OCI-LY7 (cell line): ENCODE data around the gene WNT10A. TPM values are rescaled to one million over a fixed set of nuclear protein-coding genes. Genes with fewer than 3 reads are reported as not detected.

ENCODE experiments used
- BruUV-seq: library from RNA; stranded (reverse); fragments of 400-500 nt; replicated peaks from 2 replicates; lab custom pipeline; 2021; lab: Mats Ljungman, UMichigan
- CTCF ChIA-PET: fragments of 300-600 bp; sonication (Branson Sonifier 250); formaldehyde crosslinking; loops from one replicate; lab custom pipeline; 2022; ENCODE audit warnings: antibody characterized with exemption; ENCODE audit not compliant: unreplicated experiment; lab: Charles Lee
- POLR2A ChIA-PET: fragments of 300-600 bp; sonication (Branson Sonifier 250); formaldehyde crosslinking; loops from one replicate; lab custom pipeline; 2022; ENCODE audit warnings: antibody characterized with exemption; lab: Charles Lee
- DNase-seq: peaks from one replicate; pipeline ENCODE4 v3.0.0-alpha.2; 2015; ENCODE audit warnings: low spot score
- H2AFZ ChIP-seq: fragments of 200-600 bp; sonication (generic), shearing (Covaris generic); 2 replicates; pipeline ENCODE4 v1.6.1; 2014; ENCODE audit warnings: mild to moderate bottlenecking, antibody characterized with exemption, low read length, moderate library complexity
- H3K27ac ChIP-seq: fragments of 200-600 bp; sonication (generic); 2 replicates; pipeline ENCODE4 v1.5.1; 2014; ENCODE audit warnings: mixed run types, low read depth, mild to moderate bottlenecking, moderate library complexity, low read length, inconsistent platforms; ENCODE audit not compliant: poor library complexity, severe bottlenecking
- H3K36me3 ChIP-seq: fragments of 200-600 bp; sonication (generic); 2 replicates; pipeline ENCODE4 v1.6.1; 2014; ENCODE audit warnings: mild to moderate bottlenecking, antibody characterized with exemption, low read length, moderate library complexity, mixed read lengths; ENCODE audit not compliant: insufficient read depth
- H3K4me1 ChIP-seq: fragments of 200-600 bp; sonication (generic); 2 replicates; pipeline ENCODE4 v1.5.1; 2014; ENCODE audit warnings: mild to moderate bottlenecking, low read length; ENCODE audit not compliant: insufficient read depth, poor library complexity, severe bottlenecking
- H3K4me2 ChIP-seq: fragments of 200-600 bp; sonication (generic); 2 replicates; pipeline ENCODE4 v1.6.1; 2014; ENCODE audit warnings: mild to moderate bottlenecking, low read length
- H3K4me3 ChIP-seq: fragments of 200-600 bp; sonication (generic); 2 replicates; pipeline ENCODE4 v1.5.1; 2014; ENCODE audit warnings: mild to moderate bottlenecking, low read depth, low read length; ENCODE audit not compliant: poor library complexity, severe bottlenecking
- H3K79me2 ChIP-seq: fragments of 200-600 bp; sonication (generic); 2 replicates; pipeline ENCODE4 v1.6.1; 2016; ENCODE audit warnings: low read depth, mild to moderate bottlenecking, low read length, moderate library complexity, mixed read lengths; ENCODE audit not compliant: insufficient read depth
- H3K9me2 ChIP-seq: fragments of 200-600 bp; sonication (generic); 2 replicates; pipeline ENCODE4 v1.6.1; 2016; ENCODE audit warnings: mild to moderate bottlenecking, low read length, mixed read lengths; ENCODE audit not compliant: insufficient read depth
- H3K9me3 ChIP-seq: fragments of 200-600 bp; sonication (generic); 2 replicates; pipeline ENCODE4 v1.6.1; 2014; ENCODE audit warnings: mild to moderate bottlenecking, mixed run types, low read length, mixed read lengths
- H4K20me1 ChIP-seq: fragments of 200-600 bp; sonication (generic); 2 replicates; pipeline ENCODE4 v1.6.1; 2014; ENCODE audit warnings: mild to moderate bottlenecking, antibody characterized with exemption, low read length, moderate library complexity, mixed read lengths; ENCODE audit not compliant: insufficient read depth
- CTCF ChIP-seq: fragments of 200-600 bp; sonication (generic); conservative IDR thresholded peaks from 2 replicates; pipeline ENCODE4 v1.5.1; 2014; ENCODE audit warnings: mild to moderate bottlenecking, antibody characterized with exemption, low read length, moderate library complexity, mixed read lengths
- EZH2phosphoT487 ChIP-seq: fragments of 200-600 bp; sonication (generic); IDR thresholded peaks from 2 replicates; pipeline ENCODE4 v1.6.1; 2018; ENCODE audit warnings: low read depth, borderline replicate concordance, mild to moderate bottlenecking, mixed run types, antibody characterized with exemption, low read length, moderate library complexity, mixed read lengths
- intact Hi-C: fragments of 100-400 bp; cut with micrococcal nuclease; formaldehyde crosslinking; loops from one replicate; pipeline ENCODE4 v1.10.0; 2022; ENCODE audit not compliant: unreplicated experiment
- total RNA-seq, 2 experiments: library from RNA; depleted of rRNA in 1 of 2; stranded (reverse); fragments of >200 nt in 1 of 2; shearing (Covaris generic) in 1 of 2; gene quantifications; 2 replicates each; pipeline ENCODE4 v1.2.3, GENCODE V29; 2014 to 2022

The WNT10A gene
- total RNA-seq, 2 experiments from 2014 or later = 5.5 to 11.4 TPM

- peaks cover 9% of the 10 kb centered on the region; the same call in 1 of the 2 replicates for H3K9me3 ChIP-seq
- H3K4me1 ChIP-seq = peaks cover 19% of the 10 kb centered on the region
- ChIA-PET POLR2A (no interaction called here), CTCF (no interaction called here)
- H4K20me1 ChIP-seq = no peaks in the 10 kb centered on the region
- no peak overlapping the region for H2AFZ ChIP-seq
- no peak overlapping the region for H3K4me2 ChIP-seq
- H3K4me3 ChIP-seq = no peak overlapping the region
- H3K27ac ChIP-seq = no peak overlapping the region
- intact Hi-C loops = no loop called here
- H3K9me2 ChIP-seq = no peaks in the 10 kb centered on the region
- DNase-seq = no peak
- H3K79me2 ChIP-seq = no peaks in the 10 kb centered on the region
- TF ChIP-seq EZH2phosphoT487 (no peak), CTCF (no peak)
- BruUV-seq = no TSS peak
- H3K36me3 ChIP-seq = no peaks in the 10 kb centered on the region; the same call in 1 of the 2 replicates
Measured at GRCh38 chr2:218920504-218920903, 39.9 kb downstream of the WNT10A start.

- H3K79me2 ChIP-seq = no peaks in the 10 kb centered on the region
- H3K36me3 ChIP-seq = no peaks in the 10 kb centered on the region; the same call in 1 of the 2 replicates
- CTCF ChIA-PET = no interaction called here
- POLR2A ChIA-PET = no interaction called here
- H4K20me1 ChIP-seq = no peaks in the 10 kb centered on the region
- H3K4me1 ChIP-seq = peaks cover 19% of the 10 kb centered on the region
- DNase-seq = no peak
- no peak for TF ChIP-seq CTCF
- no peak for TF ChIP-seq EZH2phosphoT487
- no peak overlapping the region for H3K4me3 ChIP-seq
- no peak overlapping the region for H3K27ac ChIP-seq
- intact Hi-C loops = no loop called here
- no peaks in the 10 kb centered on the region for H3K9me2 ChIP-seq
- H3K4me2 ChIP-seq = no peak overlapping the region
- BruUV-seq = no TSS peak
- peaks cover 9% of the 10 kb centered on the region; the same call in 1 of the 2 replicates for H3K9me3 ChIP-seq
- no peak overlapping the region for H2AFZ ChIP-seq
Measured at GRCh38 chr2:218924757-218925156, 44.1 kb downstream of the WNT10A start.

GRCh38 chr2:218925434-218925833, 44.8 kb downstream of the WNT10A start:
- Histone ChIP-seq H3K4me3 (no peak overlapping the region), H3K9me2 (no peaks in the 10 kb centered on the region), H3K27ac (no peak overlapping the region), H4K20me1 (no peaks in the 10 kb centered on the region), H3K36me3 (no peaks in the 10 kb centered on the region; the same call in 1 of the 2 replicates), H3K4me2 (no peak overlapping the region), H2AFZ (no peak overlapping the region), H3K79me2 (no peaks in the 10 kb centered on the region), H3K4me1 (peaks cover 19% of the 10 kb centered on the region), H3K9me3 (peaks cover 9% of the 10 kb centered on the region; the same call in 1 of the 2 replicates)
- DNase-seq = no peak
- no TSS peak for BruUV-seq
- ChIA-PET CTCF (no interaction called here), POLR2A (interaction anchor here (0.6 kb wide), 1 partner anchor 198 kb away, joined by 3 read pairs; no protein-coding TSS in a partner anchor)
- no peak for TF ChIP-seq CTCF
- no peak for TF ChIP-seq EZH2phosphoT487
- intact Hi-C loops = no loop called here
